ENCODE results near the gene RALGAPA2. TPM values are rescaled to one million over a fixed set of nuclear protein-coding genes. Genes with fewer than 3 reads are reported as not detected.

RALGAPA2 gene
- polyA plus RNA-seq, result 10 to 100 TPM in 3 of 4 donors, 1 to 10 TPM in 1; 7.6 to 34.3 (median 17.7) TPM
- long read RNA-seq, donor 1, result 0 reads
- long read RNA-seq, donor 2, partial matches to known transcripts, result 5 of 5 reads
- long read RNA-seq, donor 2, other reads (novel, unspliced or antisense), result 0 of 5 reads
- long read RNA-seq, donor 3, partial matches to known transcripts, result 6 of 6 reads
- long read RNA-seq, donor 3, other reads (novel, unspliced or antisense), result 0 of 6 reads
- long read RNA-seq, donor 4, result 0 reads
- long read RNA-seq, donor 5, result 0 reads
- long read RNA-seq, donor 6, partial matches to known transcripts, result 5 of 5 reads
- long read RNA-seq, donor 6, other reads (novel, unspliced or antisense), result 0 of 5 reads
- long read RNA-seq, donor 7, result 0 reads
- long read RNA-seq, donor 8, result 0 reads
- long read RNA-seq, donor 9, result 0 reads
- long read RNA-seq, donor 10, full-length matches to known transcripts, result 1 of 1 reads
- long read RNA-seq, donor 10, partial matches to known transcripts, result 0 of 1 reads
- long read RNA-seq, donor 10, other reads (novel, unspliced or antisense), result 0 of 1 reads

GRCh38 chr20:20712474-20713243, at the start of gene RALGAPA2:
Gene RALGAPA2, minus strand, starts transcription at chr20:20712644. Its CDS starts 164 bp downstream, at chr20:20712480.
- DNase-seq, result peak; percentile 98
- peak within 1 kb of the TSS; percentile 90 to 99 (median 96) for H3K27ac ChIP-seq (ENCODE audit: low read depth in 1 of 3, low read length in 2 of 3)
- H3K36me3 ChIP-seq (ENCODE audit: control insufficient read depth in 3 of 3, insufficient read depth in 2 of 3, low read depth in 1 of 3, low read length in 3 of 3), result no peaks in the 10 kb centered on the region
- peak within 1 kb of the TSS; percentile 75 to 100 (median 98) for H3K4me3 ChIP-seq (ENCODE audit: low read depth in 1 of 3, low read length in 3 of 3)
- no peaks in the 10 kb centered on the region for H3K9me3 ChIP-seq (ENCODE audit: control insufficient read depth in 2 of 2, insufficient read depth in 1 of 2, low read depth in 1 of 2, low read length in 1 of 2)
- 0 to 1% (median 0%) methylated on average over 61 to 87 of the region's 87 CpGs for WGBS, 3 donors
- H3K4me1 ChIP-seq (ENCODE audit: control insufficient read depth in 3 of 3, insufficient read depth in 2 of 3, low read depth in 1 of 3, low read length in 2 of 3), result peaks cover 0 to 3% (median 1%) of the 10 kb centered on the region in 3 donors
- FAIRE-seq, result no peak
- no peaks in the 10 kb centered on the region for H3K27me3 ChIP-seq (ENCODE audit: control insufficient read depth in 3 of 3, insufficient read depth in 3 of 3, low read length in 3 of 3)

GRCh38 chr20:20761301-20761700, 48.9 kb upstream of the RALGAPA2 start:
- 4 to 26% (median 19%) methylated on average over 1 of the region's 1 CpG for WGBS, 3 donors
- H3K36me3 ChIP-seq (ENCODE audit: control insufficient read depth in 3 of 3, insufficient read depth in 2 of 3, low read depth in 1 of 3, low read length in 3 of 3), result no peaks in the 10 kb centered on the region
- peaks cover 0 to 4% (median 2%) of the 10 kb centered on the region in 3 donors for H3K4me1 ChIP-seq (ENCODE audit: control insufficient read depth in 3 of 3, insufficient read depth in 2 of 3, low read depth in 1 of 3, low read length in 2 of 3)
- H3K4me3 ChIP-seq (ENCODE audit: low read depth in 1 of 3, low read length in 3 of 3), result no peak overlapping the region
- H3K27ac ChIP-seq (ENCODE audit: low read depth in 1 of 3, low read length in 2 of 3), result no peak overlapping the region
- no peaks in the 10 kb centered on the region for H3K9me3 ChIP-seq (ENCODE audit: control insufficient read depth in 2 of 2, insufficient read depth in 1 of 2, low read depth in 1 of 2, low read length in 1 of 2)
- FAIRE-seq (no peak), DNase-seq (no peak)
- H3K27me3 ChIP-seq (ENCODE audit: control insufficient read depth in 3 of 3, insufficient read depth in 3 of 3, low read length in 3 of 3), result no peaks in the 10 kb centered on the region

DNA sequence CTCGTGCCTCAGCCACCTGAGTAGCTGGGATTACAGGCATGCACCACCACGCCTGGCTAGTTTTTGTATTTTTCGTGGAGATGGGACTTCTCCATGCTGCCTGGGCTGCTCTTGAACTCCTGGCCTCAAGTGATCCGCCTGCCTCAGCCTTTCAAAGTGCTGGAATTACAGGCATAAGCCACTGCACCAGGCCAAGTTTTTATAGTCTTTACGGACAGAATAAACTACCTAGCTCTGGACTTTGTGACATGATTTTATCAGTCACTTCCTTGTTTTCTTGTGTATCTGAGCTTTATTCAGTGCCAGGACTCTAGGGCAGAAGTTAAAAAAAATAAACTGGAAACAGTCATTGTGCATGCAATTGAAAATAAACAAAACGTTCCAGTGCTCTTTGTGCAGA, 46.7 kb upstream of the RALGAPA2 start:
- no peaks in the 10 kb centered on the region for H3K27me3 ChIP-seq (ENCODE audit: control insufficient read depth in 3 of 3, insufficient read depth in 3 of 3, low read length in 3 of 3)
- 10 to 45% (median 22%) methylated on average over 6 of the region's 6 CpGs for WGBS, 3 donors
- H3K27ac ChIP-seq (ENCODE audit: low read depth in 1 of 3, low read length in 2 of 3), result peak overlapping the region in 1 of 3 donors; percentile 71
- FAIRE-seq, result no peak
- H3K4me3 ChIP-seq (ENCODE audit: low read depth in 1 of 3, low read length in 3 of 3), result no peak overlapping the region
- no peaks in the 10 kb centered on the region for H3K9me3 ChIP-seq (ENCODE audit: control insufficient read depth in 2 of 2, insufficient read depth in 1 of 2, low read depth in 1 of 2, low read length in 1 of 2)
- no peaks in the 10 kb centered on the region for H3K36me3 ChIP-seq (ENCODE audit: control insufficient read depth in 3 of 3, insufficient read depth in 2 of 3, low read depth in 1 of 3, low read length in 3 of 3)
- H3K4me1 ChIP-seq (ENCODE audit: control insufficient read depth in 3 of 3, insufficient read depth in 2 of 3, low read depth in 1 of 3, low read length in 2 of 3), result peaks cover 0 to 4% (median 0%) of the 10 kb centered on the region in 3 donors
- DNase-seq, result peak; percentile 74 to 93

DNA sequence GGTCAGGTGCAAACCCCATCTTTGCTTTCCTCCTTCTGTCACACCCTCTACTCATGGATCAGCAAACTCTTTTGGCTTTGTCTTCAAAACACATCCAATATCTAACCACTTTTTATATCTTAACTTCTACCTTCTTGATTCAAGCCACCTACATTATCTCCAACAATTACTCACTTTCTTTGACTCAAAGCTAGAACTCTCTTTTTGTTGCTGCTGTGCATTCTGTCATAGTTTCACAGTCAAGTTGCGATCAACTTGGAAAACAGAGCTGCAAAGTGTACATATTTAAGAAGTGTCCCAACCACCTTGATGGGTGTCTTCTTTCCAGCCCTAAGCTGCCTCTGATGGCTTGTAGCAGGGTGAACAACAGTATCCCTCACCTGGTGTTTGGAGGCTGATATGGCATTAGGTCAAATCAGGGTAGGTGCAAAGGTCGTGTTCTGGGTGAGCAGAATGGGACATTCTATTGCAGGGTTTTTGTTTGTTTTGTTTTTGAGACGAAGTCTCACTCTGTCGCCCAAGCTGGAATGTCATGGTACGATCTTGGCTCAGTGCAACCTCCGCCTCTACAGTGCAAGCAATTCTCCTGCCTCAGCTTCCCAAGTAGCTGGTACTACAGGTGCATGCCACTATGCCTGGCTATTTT, 43.4 kb upstream of the RALGAPA2 start:
- H3K9me3 ChIP-seq (ENCODE audit: control insufficient read depth in 2 of 2, insufficient read depth in 1 of 2, low read depth in 1 of 2, low read length in 1 of 2), result no peaks in the 10 kb centered on the region
- no peaks in the 10 kb centered on the region for H3K36me3 ChIP-seq (ENCODE audit: control insufficient read depth in 3 of 3, insufficient read depth in 2 of 3, low read depth in 1 of 3, low read length in 3 of 3)
- no peak overlapping the region for H3K27ac ChIP-seq (ENCODE audit: low read depth in 1 of 3, low read length in 2 of 3)
- peak in 1 of 2 donors; percentile 32 for DNase-seq
- H3K4me1 ChIP-seq (ENCODE audit: control insufficient read depth in 3 of 3, insufficient read depth in 2 of 3, low read depth in 1 of 3, low read length in 2 of 3), result peaks cover 0 to 4% (median 0%) of the 10 kb centered on the region in 3 donors
- H3K4me3 ChIP-seq (ENCODE audit: low read depth in 1 of 3, low read length in 3 of 3), result no peak overlapping the region
- 41 to 69% (median 64%) methylated on average over 6 of the region's 6 CpGs for WGBS, 3 donors
- H3K27me3 ChIP-seq (ENCODE audit: control insufficient read depth in 3 of 3, insufficient read depth in 3 of 3, low read length in 3 of 3), result no peaks in the 10 kb centered on the region
- FAIRE-seq, result no peak

DNA sequence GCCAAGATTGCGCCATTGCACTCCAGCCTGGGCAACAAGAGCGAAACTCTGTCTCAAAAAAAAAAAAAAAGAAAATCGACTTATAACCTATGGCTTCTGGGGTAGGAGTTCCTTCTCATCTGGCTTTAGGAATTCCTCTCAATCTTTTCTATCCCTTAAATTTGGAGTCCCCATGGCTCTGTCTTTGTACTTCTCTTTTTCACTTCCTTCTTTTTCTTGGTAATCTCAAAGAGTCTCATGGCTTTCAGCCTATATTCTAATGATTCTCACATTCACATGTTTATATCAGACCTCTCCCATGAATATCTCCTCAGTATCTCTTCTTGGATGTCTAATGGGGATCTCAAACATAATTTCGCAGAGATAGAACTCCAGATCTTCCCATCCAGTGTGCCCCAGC, 42.8 kb upstream of the RALGAPA2 start:
- DNase-seq (no peak), FAIRE-seq (no peak)
- H3K4me1 ChIP-seq (ENCODE audit: control insufficient read depth in 3 of 3, insufficient read depth in 2 of 3, low read depth in 1 of 3, low read length in 2 of 3), result peaks cover 0 to 4% (median 0%) of the 10 kb centered on the region in 3 donors
- WGBS, 3 donors, result 85 to 98% (median 91%) methylated on average over 4 of the region's 4 CpGs
- H3K27ac ChIP-seq (ENCODE audit: low read depth in 1 of 3, low read length in 2 of 3), result no peak overlapping the region
- no peak overlapping the region for H3K4me3 ChIP-seq (ENCODE audit: low read depth in 1 of 3, low read length in 3 of 3)
- no peaks in the 10 kb centered on the region for H3K27me3 ChIP-seq (ENCODE audit: control insufficient read depth in 3 of 3, insufficient read depth in 3 of 3, low read length in 3 of 3)
- no peaks in the 10 kb centered on the region for H3K9me3 ChIP-seq (ENCODE audit: control insufficient read depth in 2 of 2, insufficient read depth in 1 of 2, low read depth in 1 of 2, low read length in 1 of 2)
- H3K36me3 ChIP-seq (ENCODE audit: control insufficient read depth in 3 of 3, insufficient read depth in 2 of 3, low read depth in 1 of 3, low read length in 3 of 3), result no peaks in the 10 kb centered on the region

GRCh38 chr20:20754714-20755113, 42.3 kb upstream of the RALGAPA2 start:
- no peak for FAIRE-seq
- H3K4me3 ChIP-seq (ENCODE audit: low read depth in 1 of 3, low read length in 3 of 3), result no peak overlapping the region
- H3K36me3 ChIP-seq (ENCODE audit: control insufficient read depth in 3 of 3, insufficient read depth in 2 of 3, low read depth in 1 of 3, low read length in 3 of 3), result no peaks in the 10 kb centered on the region
- H3K27ac ChIP-seq (ENCODE audit: low read depth in 1 of 3, low read length in 2 of 3), result no peak overlapping the region
- 61 to 75% (median 64%) methylated on average over 3 of the region's 3 CpGs for WGBS, 3 donors
- peaks cover 0 to 4% (median 0%) of the 10 kb centered on the region in 3 donors for H3K4me1 ChIP-seq (ENCODE audit: control insufficient read depth in 3 of 3, insufficient read depth in 2 of 3, low read depth in 1 of 3, low read length in 2 of 3)
- H3K27me3 ChIP-seq (ENCODE audit: control insufficient read depth in 3 of 3, insufficient read depth in 3 of 3, low read length in 3 of 3), result no peaks in the 10 kb centered on the region
- DNase-seq, result no peak
- no peaks in the 10 kb centered on the region for H3K9me3 ChIP-seq (ENCODE audit: control insufficient read depth in 2 of 2, insufficient read depth in 1 of 2, low read depth in 1 of 2, low read length in 1 of 2)

DNA sequence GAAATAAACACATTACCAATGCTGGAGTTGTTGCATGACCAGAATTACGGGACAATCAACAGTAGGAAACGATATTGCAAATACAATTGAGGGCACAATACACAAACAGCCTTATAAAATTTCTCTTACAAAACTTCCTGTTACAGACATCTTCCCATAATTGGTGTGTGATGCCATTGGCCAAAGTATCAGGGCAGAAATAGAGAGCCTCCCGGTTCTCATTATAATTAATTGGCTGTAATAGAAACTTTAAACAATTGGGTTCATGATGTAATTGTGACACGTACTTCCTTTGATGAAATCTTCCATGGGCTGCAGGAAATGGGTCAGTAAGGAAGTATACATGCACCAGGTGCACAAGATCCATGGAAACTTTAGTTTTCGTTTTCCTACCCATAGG, 40.3 kb upstream of the RALGAPA2 start:
- Histone ChIP-seq H3K36me3 (ENCODE audit: control insufficient read depth in 3 of 3, insufficient read depth in 2 of 3, low read depth in 1 of 3, low read length in 3 of 3) (no peaks in the 10 kb centered on the region), H3K27ac (ENCODE audit: low read depth in 1 of 3, low read length in 2 of 3) (no peak overlapping the region), H3K4me1 (ENCODE audit: control insufficient read depth in 3 of 3, insufficient read depth in 2 of 3, low read depth in 1 of 3, low read length in 2 of 3) (no peaks in the 10 kb centered on the region), H3K27me3 (ENCODE audit: control insufficient read depth in 3 of 3, insufficient read depth in 3 of 3, low read length in 3 of 3) (no peaks in the 10 kb centered on the region), H3K4me3 (ENCODE audit: low read depth in 1 of 3, low read length in 3 of 3) (no peak overlapping the region), H3K9me3 (ENCODE audit: control insufficient read depth in 2 of 2, insufficient read depth in 1 of 2, low read depth in 1 of 2, low read length in 1 of 2) (peaks cover 0 to 8% of the 10 kb centered on the region in 2 donors)
- peak in 1 of 2 donors; percentile 11 for DNase-seq
- 29 to 43% (median 38%) methylated on average over 5 of the region's 5 CpGs for WGBS, 3 donors
- FAIRE-seq, result no peak

DNA sequence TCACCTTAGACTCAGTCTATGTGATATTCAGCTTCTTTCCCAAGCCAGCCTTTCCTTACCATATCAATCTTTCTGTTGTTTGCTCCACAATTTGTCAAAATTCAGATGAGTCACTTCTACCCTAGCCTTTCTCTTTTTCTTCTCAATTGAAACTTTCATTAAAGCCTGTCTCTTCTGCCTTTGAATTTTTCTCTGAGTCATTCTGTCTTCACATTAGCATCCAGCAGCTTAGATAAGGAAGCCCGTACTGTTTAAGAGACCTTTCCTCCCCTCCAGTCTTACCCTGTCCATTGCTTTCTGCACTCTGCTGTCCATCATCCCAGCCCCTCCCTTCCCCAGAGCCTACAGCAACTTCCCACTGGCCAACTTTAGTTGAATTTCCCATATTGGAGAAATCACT, 34.9 kb upstream of the RALGAPA2 start:
- WGBS, 3 donors, result 32 to 67% (median 65%) methylated on average over 1 of the region's 1 CpG
- no peak for DNase-seq
- Histone ChIP-seq H3K9me3 (ENCODE audit: control insufficient read depth in 2 of 2, insufficient read depth in 1 of 2, low read depth in 1 of 2, low read length in 1 of 2) (peaks cover 0 to 8% of the 10 kb centered on the region in 2 donors), H3K27ac (ENCODE audit: low read depth in 1 of 3, low read length in 2 of 3) (no peak overlapping the region), H3K36me3 (ENCODE audit: control insufficient read depth in 3 of 3, insufficient read depth in 2 of 3, low read depth in 1 of 3, low read length in 3 of 3) (no peaks in the 10 kb centered on the region), H3K4me3 (ENCODE audit: low read depth in 1 of 3, low read length in 3 of 3) (no peak overlapping the region), H3K27me3 (ENCODE audit: control insufficient read depth in 3 of 3, insufficient read depth in 3 of 3, low read length in 3 of 3) (no peaks in the 10 kb centered on the region), H3K4me1 (ENCODE audit: control insufficient read depth in 3 of 3, insufficient read depth in 2 of 3, low read depth in 1 of 3, low read length in 2 of 3) (peaks cover 0 to 7% (median 2%) of the 10 kb centered on the region in 3 donors)
- FAIRE-seq, result no peak
